ENCODE measurements around the gene JARID2.

- TF ChIP-seq CTCF (IDR thresholded peaks at IDR 0.05 in 4 of 5, conservative IDR thresholded peaks at IDR 0.05 in 1 of 5) (no peak), POLR2A (IDR thresholded peaks at IDR 0.05) (no peak)
Observed at GRCh38 chr6:15517600-15517999, 271.7 kb downstream of the JARID2 start.

All from gastrocnemius medialis (tissue), 4 donors.